GM19395 (cell line): ENCODE results near the gene POLDIP3.
A peak's percentile ranks its signal among the peaks of the same experiment; 100 is the strongest.
"Not testable (repeated sequence)": the region's sequence is repeated elsewhere in the genome, so short reads cannot be mapped to it uniquely, and the experiment has no call there.

ENCODE experiments used
- ATAC-seq: cut with Tn5 transposase; IDR thresholded peaks from one replicate; pipeline ENCODE4 v1.9.1; 2021; ENCODE audit warnings: mild to moderate bottlenecking, moderate library complexity; ENCODE audit not compliant: unreplicated experiment

Gene POLDIP3

DNA sequence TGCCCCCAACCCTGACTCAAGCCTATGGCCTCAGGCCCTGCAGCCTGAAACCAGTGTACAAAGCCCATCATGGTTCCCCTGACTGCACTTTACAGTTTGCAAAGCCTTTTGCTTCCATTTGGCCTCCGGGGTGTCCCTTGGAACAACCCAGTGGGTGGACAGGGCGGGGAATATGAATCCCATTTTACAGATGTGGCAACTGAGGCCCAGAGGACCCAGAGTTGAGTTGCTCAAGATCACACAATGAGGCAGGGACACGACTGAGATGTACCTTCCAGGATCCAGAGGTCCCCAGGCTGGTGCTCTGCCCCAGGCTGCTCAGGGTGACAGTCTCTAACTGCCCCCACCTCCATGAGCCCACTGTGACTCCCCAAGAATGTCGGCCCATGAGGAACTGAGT is 5.4 kb upstream of the POLDIP3 start:
- no peak for ATAC-seq

DNA sequence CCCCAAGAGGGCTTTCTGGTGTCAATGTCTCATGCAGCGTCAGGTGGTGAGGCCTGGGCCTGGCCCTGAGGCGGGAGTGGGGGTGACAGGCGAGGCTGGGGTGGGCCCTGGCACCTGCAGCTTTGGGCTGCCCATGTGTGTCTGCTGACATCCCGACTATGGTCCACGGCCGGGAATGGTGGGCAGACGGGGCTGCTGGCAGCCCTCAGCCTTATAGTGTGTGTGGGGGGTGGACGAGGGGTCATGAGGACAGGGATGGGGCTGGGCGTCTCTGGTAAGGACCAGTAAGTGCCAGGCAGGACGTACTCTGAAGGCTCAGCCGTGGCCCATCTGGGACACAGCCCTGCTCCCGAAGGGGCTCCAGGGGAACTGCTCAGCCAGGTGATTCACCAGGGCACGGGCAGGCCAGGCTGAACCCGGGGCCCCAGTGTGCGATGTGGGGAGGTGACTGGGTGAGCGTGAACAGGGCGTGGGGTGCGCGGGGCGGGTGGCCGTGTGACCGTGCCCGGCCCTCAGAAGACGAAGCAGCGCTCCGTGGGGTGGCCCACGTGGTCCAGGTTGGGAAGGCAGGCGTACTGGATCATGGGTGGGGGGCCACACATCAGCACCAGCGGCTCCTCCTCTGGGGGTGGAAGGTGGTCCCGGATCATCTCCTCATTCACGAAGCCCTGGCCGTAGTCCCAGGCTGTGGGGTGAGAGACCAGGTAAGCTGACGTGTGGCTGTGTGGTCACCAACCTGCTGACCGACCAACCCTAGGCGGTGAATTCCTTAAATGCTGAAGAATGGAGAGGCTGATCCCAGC is 4.8 kb upstream of the POLDIP3 start:
- ATAC-seq: no peak

DNA sequence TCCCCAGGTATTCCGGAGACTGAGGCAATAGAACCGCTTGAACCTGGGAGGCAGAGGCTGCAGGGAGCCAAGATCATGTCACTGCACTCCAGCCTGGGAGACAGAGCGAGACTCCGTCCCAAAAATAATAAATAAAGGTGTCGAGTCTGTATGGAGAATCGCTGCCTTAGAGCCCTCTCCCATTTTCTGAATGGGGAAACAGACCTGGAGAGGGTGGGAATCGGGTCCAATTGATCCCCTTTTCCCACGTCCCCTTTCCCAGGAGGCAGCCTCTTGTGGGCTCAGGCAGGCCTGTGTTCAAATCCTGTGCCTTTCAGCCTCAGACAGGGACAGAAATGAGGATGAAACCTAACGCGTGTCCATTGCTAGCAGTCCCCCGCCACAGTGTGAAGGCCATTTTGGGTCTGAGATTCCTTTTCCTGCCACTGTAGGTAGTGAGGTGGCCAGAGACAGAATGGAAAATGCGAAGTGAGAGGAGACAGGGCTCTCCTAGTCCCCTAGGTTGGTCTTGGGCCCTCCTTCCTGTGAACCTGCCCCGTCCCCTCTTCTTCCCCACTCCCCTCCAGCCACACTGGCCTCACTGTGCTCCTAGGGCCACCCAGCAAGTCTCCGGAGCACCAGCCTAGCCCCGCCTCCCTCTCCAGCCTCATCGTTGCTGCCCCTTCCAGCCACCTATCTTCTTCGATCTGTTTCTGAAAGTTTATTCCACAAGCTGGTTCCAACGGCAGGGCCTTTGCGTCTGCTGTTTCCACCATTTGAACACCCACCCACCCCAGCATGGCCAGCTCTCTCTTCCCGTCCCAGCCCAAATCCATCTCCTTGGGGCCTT is 2.7 kb upstream of the POLDIP3 start:
- ATAC-seq: no peak

DNA sequence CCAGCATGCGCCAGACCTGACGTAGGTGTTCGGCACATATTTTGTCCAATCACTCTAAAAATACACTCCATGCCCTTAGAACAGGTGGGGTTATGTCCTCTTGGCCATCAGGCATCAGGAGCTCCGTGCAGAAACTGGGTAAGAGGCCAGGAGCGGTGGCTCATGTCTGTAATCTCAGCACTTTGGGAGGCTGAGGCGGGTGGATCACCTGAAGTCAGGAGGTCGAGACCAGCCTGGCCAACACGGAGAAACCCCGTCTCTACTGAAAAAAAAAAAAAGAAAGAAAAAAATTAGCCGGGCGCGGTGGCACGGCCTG is 1.1 kb upstream of the POLDIP3 start:
- not testable (repeated sequence) for ATAC-seq

DNA sequence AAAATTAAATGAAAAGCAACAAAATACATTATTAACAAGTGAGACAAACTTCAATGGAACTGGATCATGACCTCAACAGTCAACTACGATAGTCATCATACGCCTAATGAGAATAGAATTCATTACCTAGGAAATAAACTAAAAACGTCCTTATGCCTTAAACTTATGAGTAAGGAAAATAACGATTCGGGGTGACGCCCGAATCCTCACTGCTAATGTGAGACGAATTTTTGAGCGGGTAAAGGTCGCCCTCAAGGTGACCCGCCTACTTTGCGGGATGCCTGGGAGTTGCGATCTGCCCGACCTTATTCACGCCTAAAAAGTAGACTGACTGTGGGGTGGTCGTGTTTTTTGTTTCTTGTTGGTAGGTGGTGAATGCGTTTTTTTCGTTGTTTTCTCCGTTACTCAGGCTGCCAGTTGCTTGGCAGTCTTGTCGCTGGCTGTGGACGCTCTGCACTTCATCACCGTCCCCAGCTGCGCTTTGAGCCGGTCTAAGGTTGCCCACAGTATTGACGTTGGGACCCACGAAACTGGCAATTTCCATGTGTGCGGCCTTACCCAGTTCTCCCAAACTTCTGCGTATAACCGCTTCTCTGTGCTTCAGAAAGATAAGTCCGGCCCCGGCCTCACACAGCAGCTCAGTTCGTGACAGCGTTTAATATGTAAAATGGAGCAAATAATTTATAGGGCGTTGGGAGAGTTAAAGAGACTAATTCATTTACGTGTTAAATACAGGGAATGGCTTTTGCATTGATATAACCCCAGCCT is 593 bp upstream of the POLDIP3 start:
- ATAC-seq: peak; percentile 72

DNA sequence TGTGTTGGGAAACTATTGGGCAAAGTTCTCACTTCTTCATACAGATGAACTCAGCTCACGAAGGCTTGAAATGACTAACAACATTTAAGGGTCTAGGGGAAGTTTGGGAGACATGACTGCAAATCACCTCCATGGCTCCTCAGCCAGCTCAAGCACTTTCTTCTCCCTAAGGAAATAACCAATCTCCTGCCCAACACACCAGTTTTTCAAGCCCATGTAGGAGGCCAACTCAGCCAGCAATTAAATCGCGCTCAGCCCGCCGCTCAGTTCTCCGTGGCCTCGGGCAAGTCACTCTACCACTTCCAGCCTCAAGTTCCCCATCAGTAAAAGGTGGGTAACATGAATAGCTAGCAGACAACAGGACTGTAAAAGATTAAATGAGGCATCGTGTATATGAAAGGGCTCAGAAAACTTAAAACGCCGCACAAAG is 796 bp downstream of the POLDIP3 start:
- no peak for ATAC-seq

DNA sequence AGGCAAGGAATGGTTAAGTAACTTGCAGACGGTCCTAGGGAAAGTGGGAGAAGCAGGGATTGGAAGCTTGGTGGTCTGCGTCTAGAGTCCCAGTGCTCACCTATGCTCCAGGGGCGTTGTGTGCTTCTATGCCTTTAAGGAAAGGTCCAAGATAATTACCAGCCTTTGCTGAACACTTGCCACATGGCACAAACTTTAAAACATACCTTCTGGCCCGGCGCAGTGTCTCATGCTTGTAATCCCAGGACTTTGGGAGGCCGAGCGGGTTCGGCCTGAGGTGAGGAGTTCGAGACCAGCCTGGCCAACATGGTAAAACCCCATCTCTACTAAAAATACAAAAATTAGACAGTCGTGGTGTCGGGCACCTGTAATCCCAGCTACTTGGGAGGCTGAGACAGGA is 2.3 kb downstream of the POLDIP3 start:
- no peak for ATAC-seq

DNA sequence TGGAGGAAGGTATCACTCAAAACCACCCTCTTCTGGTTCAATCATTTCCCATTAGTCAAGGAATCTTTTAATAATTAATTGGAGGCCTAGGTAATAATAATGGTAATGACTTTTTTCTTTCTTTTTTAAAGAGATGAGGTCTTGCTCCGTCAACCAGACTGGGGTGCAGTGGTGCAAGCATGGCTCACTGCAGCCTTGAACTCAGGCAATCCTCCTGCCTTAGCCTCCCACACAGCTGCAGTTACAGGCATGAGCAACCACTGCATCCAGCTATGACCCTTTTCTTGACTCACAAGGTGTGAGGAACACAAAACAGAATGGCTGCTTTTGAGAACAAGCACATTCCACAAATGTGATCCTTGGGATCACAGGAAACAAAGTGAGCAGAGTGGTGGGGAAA is 3.6 kb downstream of the POLDIP3 start:
- no peak for ATAC-seq

DNA sequence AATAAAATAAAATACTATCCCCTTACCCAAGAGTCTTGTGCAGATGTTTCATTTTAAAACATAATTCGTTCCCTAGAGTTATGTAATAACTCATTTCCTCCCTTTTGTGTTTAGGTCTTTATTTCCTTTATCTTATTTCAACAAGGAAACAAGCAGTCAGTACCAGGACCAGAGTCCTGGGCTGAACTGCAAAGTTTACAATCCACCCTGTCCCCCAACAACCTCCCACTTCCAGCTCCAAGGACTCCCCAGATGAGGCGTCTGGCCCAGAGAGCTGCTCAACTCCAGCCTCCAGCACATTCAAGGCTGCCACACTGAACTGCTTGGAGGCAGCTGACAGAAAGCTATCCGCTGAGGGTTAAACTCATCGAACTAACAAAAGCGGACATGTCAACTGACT is 4.5 kb downstream of the POLDIP3 start:
- ATAC-seq: no peak

DNA sequence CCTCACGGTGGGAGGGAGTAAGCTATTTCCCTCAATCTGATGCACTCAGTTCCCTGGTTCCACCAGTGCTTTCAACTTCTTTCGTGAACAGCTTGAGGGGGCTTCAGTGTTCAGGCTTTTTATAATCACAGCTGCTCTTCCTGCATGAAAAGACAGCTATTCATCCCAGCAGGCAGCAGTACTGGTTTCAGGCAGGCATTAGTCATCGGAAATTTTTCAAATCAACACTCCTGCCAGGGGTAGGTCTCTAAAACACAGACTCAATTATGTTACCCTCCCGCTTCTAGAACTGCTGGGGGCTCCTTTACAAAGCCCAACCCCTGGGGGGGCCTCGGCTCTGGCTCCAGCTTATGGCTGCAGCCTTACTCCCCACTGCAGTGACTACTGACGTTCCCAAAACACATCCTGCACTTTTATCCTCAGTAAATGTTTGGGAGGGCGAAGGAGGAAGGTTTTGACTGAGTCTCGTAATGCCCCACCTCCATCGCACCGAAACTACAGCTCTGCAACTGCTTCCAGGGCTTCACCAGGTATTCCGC is 5.8 kb downstream of the POLDIP3 start:
- ATAC-seq: no peak

DNA sequence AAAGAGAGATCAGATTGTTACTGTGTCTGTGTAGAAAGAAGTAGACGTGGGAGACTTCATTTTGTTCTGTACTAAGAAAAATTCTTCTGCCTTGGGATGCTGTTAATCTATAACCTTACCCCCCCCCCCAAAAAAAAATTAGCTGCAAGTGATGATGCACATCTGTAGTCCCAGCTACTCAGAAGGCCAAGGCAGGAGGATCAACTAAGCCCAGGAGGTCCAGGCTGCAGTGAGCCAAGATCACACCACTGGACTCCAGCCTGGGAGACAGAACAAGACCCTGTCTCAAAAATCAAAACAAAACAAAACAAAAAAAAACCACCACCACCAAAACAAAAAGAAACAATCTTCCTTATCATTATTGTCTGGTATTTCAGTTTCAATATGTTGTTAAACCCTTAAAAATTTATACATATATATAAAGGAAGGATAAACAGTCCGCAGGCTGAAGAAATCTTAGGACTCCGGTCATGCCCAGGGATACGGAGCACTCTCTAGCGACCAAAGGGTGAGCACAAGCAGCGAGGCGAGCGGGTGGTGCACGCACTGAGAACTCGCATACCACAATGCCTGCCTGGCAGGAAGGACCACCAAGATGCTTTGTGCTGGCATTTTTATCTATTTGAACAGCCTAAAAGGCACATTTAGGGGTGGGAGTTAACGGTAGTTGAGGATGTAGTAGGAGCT is 6.4 kb downstream of the POLDIP3 start:
- no peak for ATAC-seq

DNA sequence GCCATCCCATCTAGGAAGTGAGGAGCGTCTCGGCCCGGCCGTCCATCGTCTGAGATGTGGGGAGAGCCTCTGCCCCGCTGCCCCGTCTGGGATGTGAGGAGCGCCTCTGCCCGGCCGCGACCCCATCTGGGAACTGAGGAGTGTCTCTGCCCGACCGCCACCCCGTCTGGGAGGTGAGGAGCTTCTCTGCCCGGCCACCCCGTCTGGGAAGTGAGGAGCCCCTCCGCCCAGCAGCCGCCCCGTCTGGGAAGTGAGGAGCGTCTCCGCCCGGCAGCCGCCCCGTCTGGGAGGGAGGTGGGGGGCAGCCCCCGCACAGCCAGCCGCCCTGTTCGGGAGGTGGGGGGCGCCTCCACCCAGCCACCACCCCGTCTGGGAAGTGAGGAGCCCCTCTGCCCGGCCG is 7.0 kb downstream of the POLDIP3 start:
- not testable (repeated sequence) for ATAC-seq

DNA sequence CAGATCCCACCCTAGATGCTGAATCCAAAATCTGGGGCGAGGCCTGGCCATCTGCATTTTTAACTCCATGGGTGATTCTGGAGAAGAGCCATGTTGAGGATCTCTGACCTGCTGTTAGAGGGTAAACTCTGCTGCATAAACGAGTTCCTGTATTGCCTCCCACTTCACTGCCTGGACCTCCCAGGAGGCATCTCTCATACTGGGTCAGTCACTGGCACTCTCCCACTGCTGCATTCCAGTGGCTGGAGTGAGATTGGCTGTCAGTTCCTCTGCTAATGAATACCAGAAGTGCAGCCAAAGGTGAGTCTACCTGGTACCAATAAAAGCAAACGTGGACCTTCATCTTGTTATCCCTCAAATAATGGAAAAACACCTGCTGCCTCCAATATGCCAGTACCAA is 10.3 kb downstream of the POLDIP3 start:
- no peak for ATAC-seq

DNA sequence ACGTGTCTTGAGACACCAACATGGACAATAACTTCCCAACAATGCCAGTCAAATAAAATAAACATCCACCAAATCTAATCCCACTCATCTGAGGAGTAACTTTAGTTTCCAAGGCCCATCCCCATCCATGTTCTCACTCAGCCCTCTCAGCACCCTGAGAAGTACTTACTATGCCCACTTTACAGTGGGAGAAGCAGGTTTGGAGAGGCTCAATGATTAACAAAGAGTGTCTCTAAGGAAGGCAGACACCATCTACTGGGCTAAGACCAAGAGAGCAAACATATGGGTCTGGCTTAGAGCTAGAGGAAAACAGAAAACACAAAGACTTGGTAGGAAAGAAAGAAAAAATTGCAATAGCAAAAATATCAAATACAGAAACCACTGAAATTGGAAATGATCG is 11.3 kb downstream of the POLDIP3 start:
- ATAC-seq: no peak

DNA sequence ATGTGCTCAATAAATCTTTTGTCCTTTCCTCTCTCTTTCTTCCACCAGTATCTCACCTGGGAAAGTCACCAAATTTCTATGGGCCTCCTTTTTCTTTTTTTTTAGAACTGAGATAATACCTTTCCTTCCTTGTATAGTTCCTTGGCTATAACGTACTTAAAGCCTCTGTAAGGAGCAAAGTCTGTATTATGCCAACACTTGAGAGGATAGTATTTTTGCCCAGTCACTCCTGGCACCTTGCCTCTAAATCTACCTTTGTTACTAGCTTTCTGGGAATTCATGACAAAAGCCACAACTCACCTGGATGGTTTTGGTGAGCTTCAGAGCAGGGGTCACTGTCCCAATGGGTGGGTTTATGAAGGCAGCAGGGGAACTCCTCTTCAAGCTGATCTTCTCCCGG is 12.2 kb downstream of the POLDIP3 start:
- ATAC-seq: no peak

DNA sequence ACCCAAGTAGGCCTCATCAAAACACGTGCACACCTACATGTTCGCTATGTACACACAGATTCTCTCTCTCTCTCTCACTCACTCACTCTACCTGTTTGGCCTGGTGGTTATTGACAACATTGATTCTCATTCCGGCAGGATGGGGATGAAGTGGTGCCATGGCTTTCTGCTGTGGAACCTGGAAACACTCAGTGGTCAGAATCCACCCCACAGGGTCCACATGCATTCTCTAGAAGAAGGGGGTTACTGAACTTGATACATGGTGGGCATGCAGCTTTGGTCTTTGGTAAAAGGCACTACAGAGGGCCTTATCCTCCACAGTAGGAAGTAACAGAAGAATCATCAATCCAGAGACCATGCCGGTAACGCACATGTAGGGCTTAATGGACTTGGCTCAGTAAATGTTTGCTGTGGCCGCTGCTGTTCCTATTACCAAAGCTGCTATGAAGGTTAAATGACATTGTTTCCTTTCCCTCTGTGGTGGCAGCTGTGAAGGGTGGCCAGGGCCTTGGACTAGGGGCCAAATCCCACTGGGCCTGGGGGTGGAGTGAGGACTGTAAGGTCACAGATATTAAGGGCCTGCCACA is 12.7 kb downstream of the POLDIP3 start:
- ATAC-seq: no peak

DNA sequence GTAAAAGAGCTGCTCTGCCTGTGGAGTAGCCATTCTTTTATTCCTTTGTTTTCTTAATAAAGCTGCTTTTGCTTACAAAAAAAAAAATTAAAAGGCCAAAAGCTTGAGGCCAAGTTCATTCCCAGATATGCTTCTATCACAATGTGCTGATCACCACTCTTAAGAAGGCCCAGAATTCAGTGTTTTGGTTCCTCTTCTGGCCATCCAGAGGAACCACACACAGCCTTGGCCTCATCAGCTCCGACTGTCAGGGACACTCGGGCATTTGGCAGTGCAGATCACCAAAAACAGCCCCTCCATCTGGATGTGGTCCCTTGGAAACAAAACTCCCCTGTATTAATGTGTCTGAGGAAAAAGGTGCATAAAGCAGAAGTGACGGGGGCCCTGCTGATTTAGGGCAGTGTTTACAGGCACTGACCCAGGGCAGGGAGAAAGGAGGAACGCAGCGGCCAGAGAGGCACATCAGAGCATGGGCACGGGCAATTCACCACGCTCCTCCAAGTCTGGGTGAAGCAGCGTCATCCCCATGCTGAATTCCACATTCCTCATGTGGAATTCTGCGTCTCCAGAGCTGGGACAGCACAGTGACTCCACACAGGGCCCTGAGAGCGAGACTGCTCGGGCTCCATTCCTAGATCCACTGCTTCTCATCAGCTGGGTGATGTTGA is 17.7 kb downstream of the POLDIP3 start:
- no peak for ATAC-seq

DNA sequence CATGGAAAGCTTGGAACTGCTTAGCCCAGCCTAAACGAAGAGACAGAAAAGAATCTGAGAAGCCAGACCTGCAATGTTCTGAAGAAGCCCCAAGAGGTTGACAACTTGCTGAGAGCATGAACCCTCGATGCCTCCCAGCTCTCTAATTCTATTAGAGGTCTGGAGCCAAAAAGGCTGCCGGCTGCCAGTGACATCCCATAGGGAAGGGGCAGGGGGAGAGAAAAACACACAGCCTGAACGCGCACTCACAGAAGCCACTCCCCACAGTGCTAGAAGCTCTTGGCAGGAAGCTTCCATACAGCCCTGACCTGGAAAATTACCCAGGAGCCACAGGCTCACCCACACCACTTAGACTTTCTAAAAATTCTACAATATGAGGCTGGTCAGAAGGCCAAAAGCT is 18.3 kb downstream of the POLDIP3 start:
- no peak for ATAC-seq

DNA sequence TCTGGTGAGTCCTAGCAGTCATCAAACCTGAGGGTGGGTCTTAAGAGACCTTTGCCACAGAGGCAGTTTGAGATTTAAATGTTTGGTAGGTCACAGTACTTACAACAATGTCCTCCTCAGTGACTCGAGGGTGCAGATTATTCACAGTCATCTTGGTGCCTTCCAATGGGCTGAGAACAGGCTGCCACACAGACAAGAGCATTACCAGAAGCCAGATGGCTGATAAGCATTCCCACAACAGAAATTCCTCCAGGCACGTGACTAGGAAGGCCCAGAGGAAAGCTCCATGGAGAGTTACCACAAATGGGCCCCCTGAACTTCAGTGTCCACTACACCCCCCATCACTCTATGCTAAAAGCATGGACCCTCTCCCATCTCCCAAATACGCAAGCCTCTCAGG is 19.2 kb downstream of the POLDIP3 start:
- no peak for ATAC-seq

DNA sequence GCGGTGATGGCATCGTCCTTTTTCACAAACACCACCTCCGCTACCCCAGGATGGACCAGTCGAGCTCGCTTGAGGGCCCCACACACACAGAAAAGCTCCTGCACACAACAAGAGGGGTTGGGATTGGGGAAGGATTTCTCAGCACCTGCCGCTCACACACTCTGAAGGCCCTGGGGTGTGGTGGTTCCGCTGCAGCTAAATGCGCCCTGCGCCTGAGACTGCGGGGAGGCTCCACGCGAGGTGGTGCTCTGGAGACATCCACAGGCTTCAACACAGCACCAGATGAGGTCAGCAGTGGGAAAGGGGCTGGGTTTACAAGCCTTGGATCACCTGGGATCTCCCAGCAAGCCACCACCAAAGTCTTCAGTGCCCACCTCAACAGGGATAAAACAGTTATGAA is 22.7 kb downstream of the POLDIP3 start:
- no peak for ATAC-seq
